SK-N-SH (cell line): ENCODE measurements around the gene CABP4. TPM values are rescaled to one million over a fixed set of nuclear protein-coding genes. Genes with fewer than 3 reads are reported as not detected.

ENCODE experiments used
- CTCF ChIA-PET: fragments of 300-600, 350-600 bp; formaldehyde crosslinking; extraction: SDS; loops from one replicate; lab custom pipeline; 2021; lab: Yijun Ruan, JAX
- POLR2A ChIA-PET: fragments of 350-600 bp; sonication (Branson Sonifier 250); formaldehyde crosslinking; extraction: SDS; loops from one replicate; lab custom pipeline; 2020; ENCODE audit warnings: antibody characterized with exemption, inconsistent platforms; lab: Yijun Ruan, JAX
- DNase-seq: peaks from one replicate; pipeline ENCODE4 v3.0.0; 2012
- H2AFZ ChIP-seq: fragments of 200-600 bp; sonication (generic); 2 replicates; pipeline ENCODE4 v1.8.1; 2016; ENCODE audit warnings: antibody characterized with exemption, mild to moderate bottlenecking, low read depth
- H3F3A ChIP-seq: fragments of 200-600 bp; sonication (generic); replicated peaks from 2 replicates; pipeline ENCODE3; 2016; ENCODE audit warnings: antibody characterized with exemption, mild to moderate bottlenecking; ENCODE audit not compliant: insufficient read depth
- H3K27ac ChIP-seq, 2 experiments: fragments of 200-500 bp in 1 of 2; fragments of 200-600 bp in 1 of 2; sonication (Bioruptor generic) in 1 of 2; sonication (generic), shearing (Covaris generic) in 1 of 2; 2 replicates each; pipeline versions ENCODE4 v1.5.1 to v1.6.1; 2014 to 2016; ENCODE audit warnings: low read depth in 2 of 2, inconsistent platforms in 1 of 2, low read length in 1 of 2, mild to moderate bottlenecking in 1 of 2, mixed read lengths in 1 of 2
- H3K27me3 ChIP-seq: fragments of 200-600 bp; sonication (generic), shearing (Covaris generic); 2 replicates; pipeline ENCODE4 v1.6.1; 2016; ENCODE audit warnings: mixed run types; ENCODE audit not compliant: insufficient read depth
- H3K36me3 ChIP-seq, 2 experiments: fragments of 200-500 bp in 1 of 2; fragments of 200-600 bp in 1 of 2; sonication (Bioruptor generic) in 1 of 2; sonication (generic) in 1 of 2; replicated peaks in 1 of 2; 2 replicates each; pipeline versions ENCODE3 to v1.5.1; 2014 to 2016; ENCODE audit warnings: low read length in 1 of 2, mild to moderate bottlenecking in 1 of 2; ENCODE audit not compliant: insufficient read depth in 2 of 2, control insufficient read depth in 1 of 2
- H3K4me1 ChIP-seq, 2 experiments: fragments of 200-500 bp in 1 of 2; fragments of 200-600 bp in 1 of 2; sonication (Bioruptor generic) in 1 of 2; sonication (generic), shearing (Covaris generic) in 1 of 2; 2 replicates each; pipeline versions ENCODE4 v1.5.1 to v1.6.1; 2014 to 2016; ENCODE audit warnings: low read depth in 1 of 2, low read length in 1 of 2, mixed run types in 1 of 2; ENCODE audit not compliant: insufficient read depth in 2 of 2, control insufficient read depth in 1 of 2
- H3K4me2 ChIP-seq: fragments of 200-600 bp; sonication (generic), shearing (Covaris generic); 2 replicates; pipeline ENCODE4 v1.6.1; 2017; ENCODE audit warnings: mixed run types
- H3K4me3 ChIP-seq, 2 experiments: fragments of 200-500 bp in 1 of 2; fragments of 200-600 bp in 1 of 2; sonication (Bioruptor generic) in 1 of 2; sonication (generic), shearing (Covaris generic) in 1 of 2; 2 replicates each; pipeline versions ENCODE4 v1.5.1 to v1.8.1; 2014 to 2016; ENCODE audit warnings: low read depth in 2 of 2, inconsistent platforms in 1 of 2, low read length in 1 of 2, mild to moderate bottlenecking in 1 of 2, mixed read lengths in 1 of 2, moderate library complexity in 1 of 2
- H3K79me2 ChIP-seq: fragments of 200-600 bp; sonication (generic); 2 replicates; pipeline ENCODE4 v1.8.1; 2017; ENCODE audit warnings: mild to moderate bottlenecking; ENCODE audit not compliant: insufficient read depth
- H3K9ac ChIP-seq: fragments of 200-600 bp; sonication (generic); 2 replicates; pipeline ENCODE4 v1.6.1; 2017; ENCODE audit warnings: mixed run types
- H3K9me2 ChIP-seq: fragments of 200-600 bp; sonication (generic); 2 replicates; pipeline ENCODE4 v1.6.1; 2017; ENCODE audit warnings: mixed run types
- H3K9me3 ChIP-seq: fragments of 200-600 bp; sonication (generic); 2 replicates; pipeline ENCODE4 v1.6.1; 2017; ENCODE audit warnings: mixed run types, mild to moderate bottlenecking, moderate library complexity
- H4K20me1 ChIP-seq: fragments of 200-600 bp; sonication (generic); 2 replicates; pipeline ENCODE4 v1.6.1; 2017; ENCODE audit warnings: mild to moderate bottlenecking, mixed run types; ENCODE audit not compliant: insufficient read depth
- CHD2 ChIP-seq: fragments of 150-350 bp; IDR thresholded peaks from 2 replicates; pipeline ENCODE4 v1.6.1; 2018; ENCODE audit warnings: low read length; ENCODE audit not compliant: partially characterized antibody
- FOXJ3 ChIP-seq: sonication (generic); formaldehyde crosslinking; IDR thresholded peaks from 2 replicates; pipeline ENCODE4 v1.5.1; 2020; ENCODE audit warnings: mild to moderate bottlenecking, missing genetic modification reagents
- GABPA ChIP-seq: IDR thresholded peaks from 2 replicates; pipeline ENCODE4 v1.4.0; 2012; ENCODE audit warnings: low read depth, mild to moderate bottlenecking
- GATA2 ChIP-seq: sonication (generic); formaldehyde crosslinking; IDR thresholded peaks from 2 replicates; pipeline ENCODE4 v1.5.0; 2020; ENCODE audit warnings: mild to moderate bottlenecking, missing genetic modification reagents
- JUND ChIP-seq: IDR thresholded peaks from 2 replicates; pipeline ENCODE4 v1.4.0; 2012
- MEF2A ChIP-seq: IDR thresholded peaks from 2 replicates; pipeline ENCODE4 v1.4.0; 2012; ENCODE audit warnings: low read depth, borderline replicate concordance
- MXI1 ChIP-seq: IDR thresholded peaks from 2 replicates; pipeline ENCODE4 v1.6.1; 2012; ENCODE audit warnings: mild to moderate bottlenecking, low read depth, low read length, improper control_type of control experiment
- NFIC ChIP-seq: IDR thresholded peaks from 2 replicates; pipeline ENCODE4 v1.4.0; 2012; ENCODE audit warnings: borderline replicate concordance
- POLR2AphosphoS5 ChIP-seq: IDR thresholded peaks from 2 replicates; pipeline ENCODE4 v1.6.1; 2012; ENCODE audit warnings: low read depth, low read length
- RAD21 ChIP-seq: IDR thresholded peaks from 2 replicates; pipeline ENCODE4 v1.6.1; 2012; ENCODE audit warnings: mild to moderate bottlenecking, low read length
- RCOR1 ChIP-seq: fragments of 150-350 bp; IDR thresholded peaks from 2 replicates; pipeline ENCODE4 v1.6.1; 2017; ENCODE audit warnings: antibody characterized with exemption, low read length
- RFX5 ChIP-seq: IDR thresholded peaks from 2 replicates; pipeline ENCODE4 v1.6.1; 2012; ENCODE audit warnings: mild to moderate bottlenecking, improper control_type of control experiment, low read length
- RXRA ChIP-seq: IDR thresholded peaks from 2 replicates; pipeline ENCODE4 v1.4.0; 2012; ENCODE audit warnings: low read depth, mild to moderate bottlenecking, borderline replicate concordance
- SIN3A ChIP-seq: IDR thresholded peaks from 2 replicates; pipeline ENCODE4 v1.6.1; 2012; ENCODE audit warnings: low read depth, mild to moderate bottlenecking, low read length, moderate library complexity, borderline replicate concordance
- WGBS: methylation state at CpG from one replicate; pipeline ENCODE4 v1.1.6; 2017; ENCODE audit warnings: low lambda C conversion rate; 5-methylcytosine and 5-hydroxymethylcytosine counted together
- polyA plus RNA-seq, 3 experiments: library from polyadenylated mRNA; depleted of rRNA; stranded (reverse); fragments of >200 nt; gene quantifications; 2 replicates each; pipeline ENCODE4 v1.2.3, GENCODE V29; 2012
- TF ChIP-seq, protein P1 (sequence below): IDR thresholded peaks from 2 replicates; pipeline ENCODE4; 2012
- TF ChIP-seq, protein P2 (sequence below): fragments of 200-600 bp; sonication (generic); IDR thresholded peaks from 2 replicates; pipeline ENCODE4 v1.6.1; 2017; ENCODE audit warnings: antibody characterized with exemption, mild to moderate bottlenecking, moderate library complexity

The CABP4 gene
- polyA plus RNA-seq, 1 of the 3 experiments (the other 2 are of a cell fraction) = not detected

- TF ChIP-seq, protein P1, sequence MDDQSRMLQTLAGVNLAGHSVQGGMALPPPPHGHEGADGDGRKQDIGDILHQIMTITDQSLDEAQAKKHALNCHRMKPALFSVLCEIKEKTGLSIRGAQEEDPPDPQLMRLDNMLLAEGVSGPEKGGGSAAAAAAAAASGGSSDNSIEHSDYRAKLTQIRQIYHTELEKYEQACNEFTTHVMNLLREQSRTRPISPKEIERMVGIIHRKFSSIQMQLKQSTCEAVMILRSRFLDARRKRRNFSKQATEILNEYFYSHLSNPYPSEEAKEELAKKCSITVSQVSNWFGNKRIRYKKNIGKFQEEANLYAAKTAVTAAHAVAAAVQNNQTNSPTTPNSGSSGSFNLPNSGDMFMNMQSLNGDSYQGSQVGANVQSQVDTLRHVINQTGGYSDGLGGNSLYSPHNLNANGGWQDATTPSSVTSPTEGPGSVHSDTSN = no peak
- TF ChIP-seq, protein P2, sequence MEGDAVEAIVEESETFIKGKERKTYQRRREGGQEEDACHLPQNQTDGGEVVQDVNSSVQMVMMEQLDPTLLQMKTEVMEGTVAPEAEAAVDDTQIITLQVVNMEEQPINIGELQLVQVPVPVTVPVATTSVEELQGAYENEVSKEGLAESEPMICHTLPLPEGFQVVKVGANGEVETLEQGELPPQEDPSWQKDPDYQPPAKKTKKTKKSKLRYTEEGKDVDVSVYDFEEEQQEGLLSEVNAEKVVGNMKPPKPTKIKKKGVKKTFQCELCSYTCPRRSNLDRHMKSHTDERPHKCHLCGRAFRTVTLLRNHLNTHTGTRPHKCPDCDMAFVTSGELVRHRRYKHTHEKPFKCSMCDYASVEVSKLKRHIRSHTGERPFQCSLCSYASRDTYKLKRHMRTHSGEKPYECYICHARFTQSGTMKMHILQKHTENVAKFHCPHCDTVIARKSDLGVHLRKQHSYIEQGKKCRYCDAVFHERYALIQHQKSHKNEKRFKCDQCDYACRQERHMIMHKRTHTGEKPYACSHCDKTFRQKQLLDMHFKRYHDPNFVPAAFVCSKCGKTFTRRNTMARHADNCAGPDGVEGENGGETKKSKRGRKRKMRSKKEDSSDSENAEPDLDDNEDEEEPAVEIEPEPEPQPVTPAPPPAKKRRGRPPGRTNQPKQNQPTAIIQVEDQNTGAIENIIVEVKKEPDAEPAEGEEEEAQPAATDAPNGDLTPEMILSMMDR = no peak
Observed at GRCh38 chr11:67502328-67502979, 47.3 kb downstream of the CABP4 start (continued).

DNA sequence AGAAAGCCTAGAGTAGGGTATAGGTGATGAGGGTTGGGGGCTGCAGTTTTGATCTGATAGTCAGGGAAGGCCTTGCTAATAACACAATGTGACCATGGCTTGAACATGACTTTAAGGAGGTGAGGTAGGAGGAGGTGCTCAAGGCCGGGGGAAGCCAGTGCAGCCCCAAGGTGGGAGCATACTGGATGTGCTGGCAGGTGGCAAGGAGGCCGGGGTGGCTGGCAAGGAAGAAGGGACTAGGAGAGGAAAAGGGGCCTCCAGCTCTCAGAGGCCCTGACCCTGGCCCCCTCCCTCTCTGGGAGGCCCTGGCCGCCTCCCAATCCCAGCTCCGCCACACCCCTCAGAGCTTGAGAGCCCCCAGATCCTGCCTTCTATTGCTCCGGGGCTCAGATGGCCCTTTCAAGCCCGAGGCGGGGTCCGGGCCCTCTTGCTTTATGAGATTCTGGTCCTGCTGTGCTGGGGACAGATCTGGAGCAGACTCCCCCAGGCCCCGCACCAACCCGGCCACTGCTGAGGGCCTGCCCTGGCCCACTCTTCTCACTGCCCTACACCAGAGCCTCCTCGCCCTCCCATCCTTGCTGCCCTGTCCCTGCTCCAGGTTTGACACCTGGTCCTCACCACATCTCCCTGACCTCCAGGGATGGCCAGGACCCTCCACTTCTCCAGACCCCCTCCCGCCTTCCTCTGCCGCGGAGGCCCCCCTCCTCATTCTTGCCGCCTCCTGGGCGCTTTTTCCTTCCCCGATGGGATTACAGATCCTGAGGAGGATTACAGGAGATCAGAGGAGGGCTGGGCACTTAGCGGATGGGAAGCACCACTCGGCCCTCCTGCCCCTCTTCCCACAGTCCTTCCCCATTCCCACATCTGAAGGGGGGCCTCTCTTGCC is 48.2 kb downstream of the CABP4 start:
- H4K20me1 ChIP-seq = peaks cover 13% of the 10 kb centered on the region
- ChIA-PET POLR2A (no interaction called here), CTCF (interaction anchor here (0.9 to 1.3 kb wide), 3 partner anchors 114 to 232 kb away, joined by 3 read pairs; no protein-coding TSS in a partner anchor)
- WGBS = 76% methylated on average over 11 of the region's 19 CpGs
- no peak overlapping the region; a peak in 1 of 4 replicates for H3K27ac ChIP-seq
- peaks cover 10 to 32% of the 10 kb centered on the region in 2 experiments for H3K4me1 ChIP-seq
- peak; percentile 43 for DNase-seq
- H3K36me3 ChIP-seq = peaks cover 10 to 19% of the 10 kb centered on the region in 2 experiments
- no peaks in the 10 kb centered on the region for H3K9me2 ChIP-seq
- peaks cover 24% of the 10 kb centered on the region for H3F3A ChIP-seq
- no peaks in the 10 kb centered on the region for H3K27me3 ChIP-seq
- TF ChIP-seq GABPA (no peak), MXI1 (no peak), JUND (no peak), RXRA (no peak), RCOR1 (no peak), FOXJ3 (no peak), GATA2 (no peak), SIN3A (no peak), POLR2AphosphoS5 (no peak), CHD2 (no peak), RAD21 (no peak), RFX5 (no peak), MEF2A (no peak), NFIC (no peak)
- TF ChIP-seq, protein P1 = no peak
- TF ChIP-seq, protein P2 = no peak
- TF ChIP-seq, all 33 proteins: peak for 0
- Histone ChIP-seq H3K79me2 (peaks cover 29% of the 10 kb centered on the region), H3K9me3 (no peaks in the 10 kb centered on the region), H3K4me2 (peak overlapping the region; percentile 90), H2AFZ (no peak overlapping the region), H3K9ac (peak overlapping the region; percentile 82), H3K4me3 (peak overlapping the region; percentile 80 to 88)
